Karpas-422 (cell line): ENCODE results near the gene CSE1L. TPM values are rescaled to one million over a fixed set of nuclear protein-coding genes. Genes with fewer than 3 reads are reported as not detected.
A peak's percentile ranks its signal among the peaks of the same experiment; 100 is the strongest.
"Not testable (repeated sequence)": the region's sequence is repeated elsewhere in the genome, so short reads cannot be mapped to it uniquely, and the experiment has no call there.

ENCODE experiments used
- DNase-seq: peaks from one replicate; pipeline ENCODE4 v3.0.0-alpha.2; 2015
- H2AFZ ChIP-seq: fragments of 200-600 bp; sonication (generic); 2 replicates; pipeline ENCODE4 v1.6.1; 2014; ENCODE audit warnings: antibody characterized with exemption, low read length, mixed read lengths
- H3K27ac ChIP-seq: fragments of 200-600 bp; sonication (generic); 2 replicates; pipeline ENCODE4 v1.5.1; 2014; ENCODE audit warnings: mild to moderate bottlenecking, low read length, moderate library complexity
- H3K27me3 ChIP-seq: fragments of 200-600 bp; sonication (generic); 2 replicates; pipeline ENCODE4 v1.6.1; 2014; ENCODE audit warnings: low read length, mixed read lengths
- H3K36me3 ChIP-seq: fragments of 200-600 bp; sonication (generic); 2 replicates; pipeline ENCODE4 v1.6.1; 2014; ENCODE audit warnings: low read length, mixed read lengths; ENCODE audit not compliant: insufficient read depth
- H3K4me1 ChIP-seq: fragments of 200-600 bp; sonication (generic); 2 replicates; pipeline ENCODE4 v1.6.1; 2014; ENCODE audit warnings: mild to moderate bottlenecking, low read length, mixed read lengths
- H3K4me2 ChIP-seq: fragments of 200-600 bp; sonication (generic); 2 replicates; pipeline ENCODE4 v1.6.1; 2014; ENCODE audit warnings: low read length, low read depth, mild to moderate bottlenecking; ENCODE audit not compliant: poor library complexity, severe bottlenecking
- H3K4me3 ChIP-seq: fragments of 200-600 bp; sonication (generic); 2 replicates; pipeline ENCODE4 v1.5.1; 2014; ENCODE audit warnings: mild to moderate bottlenecking, antibody characterized with exemption, low read length, mixed read lengths
- H3K79me2 ChIP-seq: fragments of 200-600 bp; sonication (generic); 2 replicates; pipeline ENCODE4 v1.6.1; 2014; ENCODE audit warnings: mild to moderate bottlenecking, low read length, mixed read lengths
- H3K9ac ChIP-seq: fragments of 200-600 bp; sonication (generic); 2 replicates; pipeline ENCODE4 v1.6.0; 2014; ENCODE audit warnings: low read length
- H3K9me2 ChIP-seq: fragments of 200-600 bp; sonication (generic), shearing (Covaris generic); replicated peaks from 2 replicates; pipeline ENCODE4 v1.6.0; 2014; ENCODE audit warnings: mild to moderate bottlenecking, low read length, moderate library complexity; ENCODE audit not compliant: insufficient read depth
- H3K9me3 ChIP-seq: fragments of 300-700, 200-600 bp; sonication (generic); 2 replicates; pipeline ENCODE4 v1.6.1; 2014; ENCODE audit warnings: low read length, mixed read lengths
- H4K20me1 ChIP-seq: fragments of 200-600 bp; sonication (generic); 2 replicates; pipeline ENCODE4 v1.6.1; 2014; ENCODE audit warnings: mild to moderate bottlenecking, antibody characterized with exemption, low read length, low read depth; ENCODE audit not compliant: insufficient read depth
- total RNA-seq: library from RNA; depleted of rRNA; stranded (reverse); fragments of >200 nt; shearing (Covaris generic); gene quantifications from 2 replicates; pipeline ENCODE4 v1.2.3, GENCODE V29; 2014; ENCODE audit warnings: low replicate concordance

CSE1L gene
- total RNA-seq, 1 experiment from 2014 or later = 82.3 TPM

- not testable (repeated sequence) for H3K9me3 ChIP-seq, H4K20me1 ChIP-seq, H3K4me2 ChIP-seq, H3K9me2 ChIP-seq, DNase-seq, H3K9ac ChIP-seq, H3K27ac ChIP-seq, H3K79me2 ChIP-seq, H3K4me3 ChIP-seq, H2AFZ ChIP-seq, H3K4me1 ChIP-seq, H3K27me3 ChIP-seq
- peaks cover 22% of the 10 kb centered on the region for H3K36me3 ChIP-seq
Observed at GRCh38 chr20:49028177-49028576, 17.9 kb upstream of the CSE1L start.

- Histone ChIP-seq H3K9ac (no peak overlapping the region), H2AFZ (no peak overlapping the region), H3K9me3 (no peaks in the 10 kb centered on the region), H3K4me3 (no peak overlapping the region), H3K36me3 (peaks cover 23% of the 10 kb centered on the region), H3K4me1 (no peaks in the 10 kb centered on the region), H3K27ac (no peak overlapping the region), H3K27me3 (no peaks in the 10 kb centered on the region), H4K20me1 (no peaks in the 10 kb centered on the region), H3K9me2 (no peaks in the 10 kb centered on the region), H3K79me2 (no peaks in the 10 kb centered on the region), H3K4me2 (no peak overlapping the region)
- DNase-seq = peak; percentile 51
Observed at GRCh38 chr20:49028684-49029083, 17.4 kb upstream of the CSE1L start.

- H3K27me3 ChIP-seq = no peaks in the 10 kb centered on the region
- H3K27ac ChIP-seq = no peak overlapping the region
- no peaks in the 10 kb centered on the region for H3K4me1 ChIP-seq
- no peak overlapping the region for H3K4me3 ChIP-seq
- no peak for DNase-seq
- H3K4me2 ChIP-seq = no peak overlapping the region
- no peaks in the 10 kb centered on the region for H4K20me1 ChIP-seq
- H3K9ac ChIP-seq = no peak overlapping the region
- no peaks in the 10 kb centered on the region for H3K79me2 ChIP-seq
- no peaks in the 10 kb centered on the region for H3K9me2 ChIP-seq
- peaks cover 23% of the 10 kb centered on the region for H3K36me3 ChIP-seq
- H2AFZ ChIP-seq = no peak overlapping the region
- no peaks in the 10 kb centered on the region for H3K9me3 ChIP-seq
Observed at GRCh38 chr20:49029203-49029602, 16.9 kb upstream of the CSE1L start.

GRCh38 chr20:49030954-49031619 is 15.0 kb upstream of the CSE1L start:
- H3K4me3 ChIP-seq = no peak overlapping the region
- no peaks in the 10 kb centered on the region for H4K20me1 ChIP-seq
- no peaks in the 10 kb centered on the region for H3K9me3 ChIP-seq
- H3K9me2 ChIP-seq = no peaks in the 10 kb centered on the region
- H3K79me2 ChIP-seq = no peaks in the 10 kb centered on the region
- peaks cover 18% of the 10 kb centered on the region; the same call in 1 of the 2 replicates for H3K36me3 ChIP-seq
- H3K27ac ChIP-seq = no peak overlapping the region
- no peak overlapping the region for H2AFZ ChIP-seq
- no peak for DNase-seq
- no peaks in the 10 kb centered on the region for H3K27me3 ChIP-seq
- no peaks in the 10 kb centered on the region for H3K4me1 ChIP-seq
- no peak overlapping the region for H3K4me2 ChIP-seq
- no peak overlapping the region for H3K9ac ChIP-seq

- H4K20me1 ChIP-seq = no peaks in the 10 kb centered on the region
- H3K36me3 ChIP-seq = peaks cover 18% of the 10 kb centered on the region; the same call in 1 of the 2 replicates
- H3K9me3 ChIP-seq = no peaks in the 10 kb centered on the region
- no peaks in the 10 kb centered on the region for H3K9me2 ChIP-seq
- no peaks in the 10 kb centered on the region; the same call in 1 of the 2 replicates for H3K4me1 ChIP-seq
- H3K27ac ChIP-seq = no peak overlapping the region
- H3K79me2 ChIP-seq = no peaks in the 10 kb centered on the region
- H2AFZ ChIP-seq = no peak overlapping the region
- no peak for DNase-seq
- no peak overlapping the region for H3K4me2 ChIP-seq
- H3K27me3 ChIP-seq = no peaks in the 10 kb centered on the region
- H3K4me3 ChIP-seq = no peak overlapping the region
- H3K9ac ChIP-seq = no peak overlapping the region
Observed at GRCh38 chr20:49032455-49032854, 13.7 kb upstream of the CSE1L start.

GRCh38 chr20:49034070-49034732 is 11.9 kb upstream of the CSE1L start:
- Histone ChIP-seq H2AFZ (no peak overlapping the region), H3K9me3 (no peaks in the 10 kb centered on the region), H3K4me2 (no peak overlapping the region), H3K27me3 (no peaks in the 10 kb centered on the region), H3K79me2 (no peaks in the 10 kb centered on the region), H3K4me1 (peaks cover 7% of the 10 kb centered on the region), H4K20me1 (no peaks in the 10 kb centered on the region), H3K36me3 (peaks cover 10% of the 10 kb centered on the region; the same call in 1 of the 2 replicates), H3K9me2 (no peaks in the 10 kb centered on the region), H3K27ac (no peak overlapping the region), H3K9ac (no peak overlapping the region), H3K4me3 (no peak overlapping the region)
- no peak for DNase-seq

GRCh38 chr20:49037962-49038387 is 8.1 kb upstream of the CSE1L start:
- H3K9me2 ChIP-seq = no peaks in the 10 kb centered on the region
- H4K20me1 ChIP-seq = no peaks in the 10 kb centered on the region
- no peaks in the 10 kb centered on the region for H3K27me3 ChIP-seq
- no peak overlapping the region for H3K9ac ChIP-seq
- H3K36me3 ChIP-seq = peaks cover 4% of the 10 kb centered on the region; the same call in 1 of the 2 replicates
- no peak overlapping the region for H3K27ac ChIP-seq
- H3K4me2 ChIP-seq = no peak overlapping the region
- no peak overlapping the region for H3K4me3 ChIP-seq
- H3K4me1 ChIP-seq = peaks cover 7% of the 10 kb centered on the region
- H3K79me2 ChIP-seq = no peaks in the 10 kb centered on the region
- no peak for DNase-seq
- H2AFZ ChIP-seq = no peak overlapping the region
- H3K9me3 ChIP-seq = no peaks in the 10 kb centered on the region

GRCh38 chr20:49039854-49040253 is 6.3 kb upstream of the CSE1L start:
- H3K36me3 ChIP-seq = no peaks in the 10 kb centered on the region
- H3K27ac ChIP-seq = no peak overlapping the region
- no peaks in the 10 kb centered on the region for H3K9me2 ChIP-seq
- H3K4me3 ChIP-seq = no peak overlapping the region
- H3K9me3 ChIP-seq = no peaks in the 10 kb centered on the region
- peaks cover 7% of the 10 kb centered on the region for H3K4me1 ChIP-seq
- H3K27me3 ChIP-seq = no peaks in the 10 kb centered on the region
- H2AFZ ChIP-seq = no peak overlapping the region
- no peaks in the 10 kb centered on the region for H3K79me2 ChIP-seq
- no peak overlapping the region for H3K9ac ChIP-seq
- H3K4me2 ChIP-seq = no peak overlapping the region
- DNase-seq = no peak
- H4K20me1 ChIP-seq = no peaks in the 10 kb centered on the region
